ENCODE results near the gene PKHD1. TPM values are rescaled to one million over a fixed set of nuclear protein-coding genes. Genes with fewer than 3 reads are reported as not detected.
"Not testable (repeated sequence)": the region's sequence is repeated elsewhere in the genome, so short reads cannot be mapped to it uniquely, and the experiment has no call there.

The PKHD1 gene
- total RNA-seq, 1 experiment from 2014 or later = under 0.01 TPM

- no peak for DNase-seq (ENCODE audit: low read depth)
Measured at GRCh38 chr6:51854876-51855275, 232.5 kb downstream of the PKHD1 start.

DNA sequence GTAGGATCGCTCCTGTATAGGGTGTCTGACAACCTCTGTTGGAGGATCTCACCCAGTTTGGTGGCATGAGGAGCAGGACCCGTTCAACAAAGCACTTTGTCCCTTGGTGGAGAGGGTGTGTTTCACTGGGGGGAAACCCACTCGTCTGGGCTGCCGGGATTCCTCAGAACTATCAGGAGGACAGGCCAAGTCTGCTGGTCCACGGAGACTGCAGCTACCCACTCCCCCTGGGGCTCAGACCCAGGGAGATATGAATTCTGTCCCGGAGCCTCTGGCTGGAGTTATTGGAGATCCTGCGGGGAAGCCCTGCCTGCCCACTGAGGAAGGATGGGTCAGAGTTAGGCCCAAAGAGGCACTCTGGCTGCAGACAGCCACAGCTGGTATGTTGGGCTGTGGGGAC is 233.1 kb downstream of the PKHD1 start:
- DNase-seq (ENCODE audit: low read depth) = no peak

DNA sequence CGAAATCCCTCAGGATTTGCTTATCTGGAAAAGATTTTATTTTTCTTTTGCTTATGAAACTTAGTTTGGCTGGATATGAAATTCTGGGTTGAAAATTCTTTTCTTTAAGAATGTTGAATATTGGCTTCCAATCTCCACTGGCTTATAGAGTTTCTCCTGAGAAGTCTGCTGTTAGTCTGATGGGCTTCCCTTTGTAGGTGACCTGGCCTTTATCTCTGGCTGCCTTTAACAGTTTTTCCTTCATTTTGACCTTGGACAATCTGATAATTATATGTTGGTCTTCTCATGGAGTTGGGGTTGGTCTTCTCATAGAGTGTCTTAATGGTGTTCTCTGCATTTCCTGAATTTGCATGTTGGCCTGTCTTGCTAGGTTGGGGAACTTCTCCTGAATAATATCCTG is 234.3 kb downstream of the PKHD1 start:
- not testable (repeated sequence) for DNase-seq (ENCODE audit: low read depth)

DNA sequence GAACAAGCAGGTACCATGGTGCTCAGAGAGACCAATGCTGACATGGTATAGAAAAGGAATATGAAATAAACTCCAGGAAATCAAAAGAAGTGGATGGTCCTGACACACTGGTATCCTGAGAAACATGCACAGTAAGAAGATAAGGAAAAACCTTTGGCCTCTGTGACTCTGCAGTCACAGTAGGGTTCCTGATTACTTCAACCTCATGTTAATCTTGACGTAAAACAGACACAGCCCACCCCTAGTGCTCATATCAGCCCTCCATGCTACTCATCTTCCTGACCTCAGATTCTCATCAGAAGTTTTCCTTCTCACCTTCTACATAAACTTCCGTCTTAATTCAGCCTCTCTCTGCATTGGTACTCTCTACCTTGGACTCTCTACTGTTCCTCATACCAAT is 240.9 kb downstream of the PKHD1 start:
- DNase-seq (ENCODE audit: low read depth) = no peak

DNA sequence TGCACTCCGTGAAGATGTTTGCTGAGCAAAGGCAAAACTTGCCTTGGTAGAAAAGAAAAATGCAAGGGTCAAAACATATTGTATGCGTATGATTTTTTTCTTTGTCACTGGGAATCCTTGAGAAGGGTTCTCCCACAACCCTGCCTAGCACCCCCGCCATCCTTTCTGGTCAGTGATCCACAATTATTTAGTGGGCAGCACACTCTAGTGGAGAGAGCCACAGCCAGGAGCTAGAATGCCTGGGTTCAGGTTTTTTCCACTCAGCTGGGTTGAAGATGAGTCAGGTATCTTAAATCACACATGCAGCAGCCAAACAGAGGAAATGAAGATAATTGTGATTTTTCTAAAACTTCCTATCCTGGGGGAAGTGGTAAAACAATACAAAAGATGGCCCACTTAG is 243.1 kb downstream of the PKHD1 start:
- no peak for DNase-seq (ENCODE audit: low read depth)

DNA sequence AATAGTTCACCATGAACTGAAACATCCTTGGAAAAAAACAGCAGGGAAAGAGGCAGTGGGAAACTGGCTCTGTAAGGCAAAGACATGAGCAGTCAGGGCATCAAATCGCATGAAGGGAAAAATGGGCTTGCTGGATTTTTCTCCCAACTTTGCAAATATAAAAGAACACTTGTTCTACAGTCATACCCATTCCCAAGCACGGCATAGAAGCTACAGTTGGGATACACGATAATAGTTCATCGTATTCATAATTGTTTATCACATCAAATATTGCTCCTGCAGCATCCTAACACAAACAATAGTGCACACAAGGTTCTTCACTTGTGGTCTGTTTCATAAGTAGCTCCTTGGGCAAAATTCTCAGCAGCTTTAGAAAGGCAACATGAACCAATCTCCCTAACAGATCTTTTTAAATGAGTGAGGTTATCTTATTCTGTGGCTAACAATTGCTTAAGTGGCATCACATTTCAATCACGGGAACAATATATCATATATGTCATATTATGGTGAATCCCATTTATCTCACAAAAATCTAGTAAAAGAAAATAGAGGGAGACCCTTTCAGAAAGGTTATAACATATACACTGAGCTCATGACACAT is 243.9 kb downstream of the PKHD1 start:
- DNase-seq (ENCODE audit: low read depth) = no peak

DNA sequence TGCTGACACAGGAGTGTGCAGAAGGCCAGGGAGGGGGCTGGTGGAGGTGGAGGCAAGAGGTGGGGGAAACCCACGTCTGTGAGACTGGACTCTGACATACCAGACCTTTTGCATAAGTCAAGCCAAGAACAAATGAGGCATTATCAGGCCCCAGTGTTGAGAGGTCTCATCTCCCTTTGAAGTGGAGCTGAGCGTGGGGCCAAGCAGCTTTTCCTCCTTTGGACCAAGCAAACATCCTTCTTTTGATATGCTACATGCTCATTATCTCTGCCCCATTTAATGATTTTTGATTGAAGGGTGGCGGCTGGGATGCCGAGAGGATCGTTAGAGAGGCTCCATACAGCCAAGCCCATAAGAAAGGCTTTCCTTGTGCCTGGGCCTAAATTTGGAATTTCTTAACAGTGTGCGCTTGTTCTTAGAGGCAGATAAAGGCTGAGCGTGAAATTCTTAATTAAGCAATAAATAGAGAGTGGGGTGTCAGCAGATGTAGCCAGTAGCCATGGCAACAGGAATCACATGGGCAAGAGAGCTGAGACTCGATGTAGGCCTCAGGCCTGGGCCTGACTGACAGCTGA is 244.5 kb downstream of the PKHD1 start:
- no peak for DNase-seq (ENCODE audit: low read depth)

GRCh38 chr6:51842061-51842803 is 245.2 kb downstream of the PKHD1 start:
- no peak for DNase-seq (ENCODE audit: low read depth)

DNA sequence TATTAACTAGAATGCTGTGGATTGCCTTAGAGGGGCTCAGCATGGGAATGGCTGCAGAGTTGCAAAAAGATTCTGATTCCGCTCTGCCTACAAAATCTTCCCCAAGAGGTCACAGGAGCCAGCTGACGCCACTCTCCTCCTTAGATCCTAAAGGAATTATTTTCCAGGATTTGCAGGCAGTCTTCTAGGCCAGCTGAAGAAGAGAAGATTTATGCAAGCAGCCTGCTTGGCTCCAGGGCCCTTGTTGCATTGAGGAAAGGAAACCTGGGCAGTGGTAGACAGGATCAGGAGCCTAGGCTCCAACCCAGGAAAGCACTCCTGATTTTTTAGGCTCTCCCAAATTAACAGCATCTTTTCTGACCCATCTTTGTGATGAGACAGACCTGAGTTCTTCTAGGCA is 245.8 kb downstream of the PKHD1 start:
- no peak for DNase-seq (ENCODE audit: low read depth)

GRCh38 chr6:51839726-51840374 is 247.6 kb downstream of the PKHD1 start:
- no peak for DNase-seq (ENCODE audit: low read depth)

- DNase-seq (ENCODE audit: low read depth) = no peak
Measured at GRCh38 chr6:51830666-51831065, 256.7 kb downstream of the PKHD1 start.

GRCh38 chr6:51827580-51827979 is 259.8 kb downstream of the PKHD1 start:
- DNase-seq (ENCODE audit: low read depth) = no peak

DNA sequence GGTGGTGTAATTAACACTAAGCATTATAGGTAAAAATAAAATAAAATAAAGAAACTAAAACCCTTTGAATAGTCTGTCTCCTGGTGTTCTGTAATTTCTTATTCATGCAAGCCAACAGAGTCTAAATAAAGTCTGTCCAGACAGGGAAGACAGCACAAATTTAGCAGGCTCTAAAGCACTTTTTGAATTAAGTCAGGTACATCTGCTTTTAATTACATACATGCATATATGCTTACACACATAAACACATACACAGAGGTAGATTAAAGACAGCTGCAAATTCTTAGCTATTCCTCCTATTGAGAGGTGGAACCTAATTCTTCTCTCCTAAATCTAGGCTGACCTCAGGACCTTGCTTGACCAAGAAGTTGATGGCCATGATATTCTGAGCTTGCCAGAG is 262.5 kb downstream of the PKHD1 start:
- DNase-seq (ENCODE audit: low read depth) = no peak

- no peak for DNase-seq (ENCODE audit: low read depth)
Measured at GRCh38 chr6:51820555-51820954, 266.9 kb downstream of the PKHD1 start.

- DNase-seq (ENCODE audit: low read depth) = no peak
Measured at GRCh38 chr6:51818520-51819022, 268.8 kb downstream of the PKHD1 start.

DNA sequence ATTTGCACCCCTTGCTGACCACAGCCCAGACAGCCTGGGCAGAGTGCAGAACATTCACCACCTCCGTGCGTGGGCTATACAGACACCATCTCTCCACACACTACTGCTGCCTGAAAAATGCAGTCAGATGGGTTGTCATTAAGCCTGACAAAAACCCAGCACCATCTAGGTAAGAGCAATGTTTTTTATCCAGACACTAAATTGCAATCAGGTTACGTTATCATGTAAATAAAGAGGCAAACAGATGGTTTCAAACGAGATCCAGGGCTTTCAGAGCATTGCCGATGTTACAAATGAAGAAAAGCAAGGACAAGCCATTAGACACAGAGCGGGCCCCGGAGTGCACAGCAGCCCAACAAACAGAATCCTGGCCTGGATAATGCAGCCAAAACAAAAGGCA is 269.6 kb downstream of the PKHD1 start:
- DNase-seq (ENCODE audit: low read depth) = no peak

- no peak for DNase-seq (ENCODE audit: low read depth)
Measured at GRCh38 chr6:51814418-51814817, 273.0 kb downstream of the PKHD1 start.

DNA sequence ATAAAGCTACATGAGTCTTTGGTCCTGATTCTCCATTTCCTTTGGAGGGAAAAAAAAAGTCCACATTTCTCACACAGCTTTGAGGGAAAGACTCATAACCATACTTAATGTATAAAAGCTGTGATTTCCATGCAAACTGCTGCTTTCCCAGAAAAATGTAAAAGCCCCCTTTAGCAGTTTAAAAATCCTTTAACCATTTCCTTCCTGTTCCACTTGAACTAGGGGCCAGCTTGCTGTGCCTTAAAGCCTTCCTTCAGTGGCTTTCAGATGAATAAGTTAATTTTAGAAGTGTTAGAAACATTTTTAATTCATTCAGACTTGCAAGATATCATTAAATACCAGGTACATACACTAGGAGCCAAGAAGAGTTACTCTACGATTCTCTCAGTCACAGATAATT is 273.5 kb downstream of the PKHD1 start:
- DNase-seq (ENCODE audit: low read depth) = no peak

DNA sequence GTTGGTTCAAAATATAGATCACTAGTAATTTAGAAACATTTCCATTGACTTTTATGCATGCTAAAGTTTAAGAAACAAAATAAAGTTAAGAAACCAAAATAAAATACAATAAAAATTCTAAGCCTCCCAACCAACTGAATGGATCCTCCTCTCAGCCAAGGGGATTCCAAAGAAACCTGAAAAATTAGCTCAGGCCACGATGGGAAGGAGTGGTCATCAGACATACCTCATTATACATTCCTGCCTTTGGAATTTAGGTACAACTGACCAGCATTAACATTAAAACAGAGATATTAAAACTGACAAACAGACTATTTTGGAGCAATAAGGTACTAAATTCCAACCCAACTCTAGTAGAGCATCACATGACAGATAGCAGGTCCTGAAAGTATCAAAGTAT is 275.2 kb downstream of the PKHD1 start:
- DNase-seq (ENCODE audit: low read depth) = no peak

DNA sequence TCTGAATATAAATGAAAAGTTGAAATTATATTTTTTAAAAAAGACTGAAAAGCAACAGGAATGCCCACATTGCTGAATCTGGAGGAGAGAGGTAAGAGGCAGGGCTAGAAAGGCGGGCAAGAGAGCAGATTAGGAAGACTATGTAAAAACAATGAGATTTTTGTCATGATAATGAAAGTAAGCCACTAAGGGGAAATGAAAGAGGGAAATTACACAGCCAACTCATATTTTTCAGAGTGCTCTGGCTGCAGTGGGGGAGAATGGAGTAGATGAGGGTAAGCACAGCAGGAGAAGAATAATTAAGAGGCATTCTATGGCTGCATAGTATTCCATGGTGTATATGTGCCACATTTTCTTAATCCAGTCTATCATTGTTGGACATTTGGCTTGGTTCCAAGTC is 281.9 kb downstream of the PKHD1 start:
- DNase-seq (ENCODE audit: low read depth) = no peak

DNA sequence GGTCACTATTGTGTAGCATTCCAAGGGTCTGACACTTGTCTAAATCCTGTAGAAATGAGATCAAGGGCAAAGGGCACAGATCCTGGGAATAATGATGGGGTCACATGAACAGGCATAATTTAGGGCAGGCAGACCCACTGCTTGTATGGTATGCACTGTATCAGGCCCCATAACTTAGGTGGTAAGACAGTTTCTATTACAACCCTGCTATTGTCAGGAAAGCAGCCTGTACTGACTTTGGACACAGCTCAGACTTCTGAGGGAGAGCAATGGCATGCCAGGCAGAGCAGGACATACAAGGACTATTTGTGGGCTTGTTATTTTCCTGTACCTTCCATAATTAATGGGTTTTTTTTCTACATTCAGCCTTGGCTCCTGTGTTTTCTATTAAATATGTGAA is 286.8 kb downstream of the PKHD1 start:
- no peak for DNase-seq (ENCODE audit: low read depth)

- no peak for DNase-seq (ENCODE audit: low read depth)
Measured at GRCh38 chr6:51793393-51793792, 294.0 kb downstream of the PKHD1 start.

Data from Daoy (cell line).